Measurements from ENCODE around the gene DIPK1A.

DIPK1A gene

DNA sequence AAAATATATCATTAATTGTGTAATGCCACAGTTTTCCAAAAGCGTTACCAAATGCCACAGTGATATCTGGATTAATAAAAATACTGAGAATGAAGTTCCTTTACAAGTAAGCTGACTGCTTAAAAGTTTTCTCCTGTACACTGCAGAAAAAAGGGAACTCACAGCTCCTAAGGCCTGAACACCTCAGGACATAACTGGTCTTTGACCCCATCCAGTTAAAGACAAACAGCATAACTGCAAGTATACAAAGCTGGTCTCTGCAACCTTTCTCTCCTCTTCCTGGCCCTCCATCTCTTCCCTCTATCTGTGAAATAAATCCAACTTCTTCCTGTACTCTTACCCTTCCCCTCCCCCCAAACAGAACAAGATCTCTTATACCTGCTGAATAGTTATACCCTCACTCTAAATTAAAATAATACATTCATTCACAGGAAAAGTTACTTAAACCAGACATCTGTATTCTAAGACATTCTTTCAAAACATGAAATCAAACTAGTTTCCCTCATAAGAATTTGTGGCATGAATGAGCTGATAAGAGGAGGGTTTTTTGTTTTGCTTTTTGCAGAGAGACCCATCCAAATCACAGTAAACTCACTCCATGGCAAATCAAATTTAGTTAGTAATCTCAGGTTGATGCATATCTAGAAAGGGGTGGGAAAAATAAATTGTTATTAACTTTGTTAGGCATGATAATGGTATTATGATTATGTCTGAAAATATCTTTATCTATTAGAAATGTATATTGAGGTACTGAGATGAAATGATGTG, 2.9 kb downstream of the DIPK1A start:
- DNase-seq = no peak
- Histone ChIP-seq H3K27me3 (ENCODE audit: insufficient read depth, low read length, poor library complexity) (no peaks in the 10 kb centered on the region), H3K79me2 (ENCODE audit: insufficient read depth, low read length) (peaks cover 85% of the 10 kb centered on the region), H3K4me3 (ENCODE audit: low read depth in 1 of 2, low read length in 2 of 2) (no peak overlapping the region), H3K4me2 (ENCODE audit: insufficient read depth, low read length) (peak overlapping the region; percentile 10; the same call in 1 of the 2 replicates), H3K9me3 (ENCODE audit: insufficient read depth, low read length, severe bottlenecking) (no peaks in the 10 kb centered on the region), H3K9ac (ENCODE audit: low read depth, low read length) (no peak overlapping the region), H3K4me1 (ENCODE audit: insufficient read depth, low read length) (peaks cover 78% of the 10 kb centered on the region), H3K36me3 (ENCODE audit: insufficient read depth, low read length) (no peaks in the 10 kb centered on the region; the same call in 1 of the 2 replicates), H4K20me1 (ENCODE audit: insufficient read depth, low read length) (no peaks in the 10 kb centered on the region), H3K27ac (ENCODE audit: low read length) (no peak overlapping the region), H2AFZ (ENCODE audit: low read depth, low read length) (no peak overlapping the region)
- ATAC-seq (ENCODE audit: insufficient read depth, low read depth) = no peak
- TF ChIP-seq, protein P1, sequence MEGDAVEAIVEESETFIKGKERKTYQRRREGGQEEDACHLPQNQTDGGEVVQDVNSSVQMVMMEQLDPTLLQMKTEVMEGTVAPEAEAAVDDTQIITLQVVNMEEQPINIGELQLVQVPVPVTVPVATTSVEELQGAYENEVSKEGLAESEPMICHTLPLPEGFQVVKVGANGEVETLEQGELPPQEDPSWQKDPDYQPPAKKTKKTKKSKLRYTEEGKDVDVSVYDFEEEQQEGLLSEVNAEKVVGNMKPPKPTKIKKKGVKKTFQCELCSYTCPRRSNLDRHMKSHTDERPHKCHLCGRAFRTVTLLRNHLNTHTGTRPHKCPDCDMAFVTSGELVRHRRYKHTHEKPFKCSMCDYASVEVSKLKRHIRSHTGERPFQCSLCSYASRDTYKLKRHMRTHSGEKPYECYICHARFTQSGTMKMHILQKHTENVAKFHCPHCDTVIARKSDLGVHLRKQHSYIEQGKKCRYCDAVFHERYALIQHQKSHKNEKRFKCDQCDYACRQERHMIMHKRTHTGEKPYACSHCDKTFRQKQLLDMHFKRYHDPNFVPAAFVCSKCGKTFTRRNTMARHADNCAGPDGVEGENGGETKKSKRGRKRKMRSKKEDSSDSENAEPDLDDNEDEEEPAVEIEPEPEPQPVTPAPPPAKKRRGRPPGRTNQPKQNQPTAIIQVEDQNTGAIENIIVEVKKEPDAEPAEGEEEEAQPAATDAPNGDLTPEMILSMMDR (IDR thresholded peaks at IDR 0.05; ENCODE audit: borderline replicate concordance, extremely low read depth, low read length, poor library complexity, severe bottlenecking) = no peak
- TF ChIP-seq EZH2 (IDR thresholded peaks at IDR 0.05; ENCODE audit: borderline replicate concordance, low read depth, low read length, severe bottlenecking) = no peak

DNA sequence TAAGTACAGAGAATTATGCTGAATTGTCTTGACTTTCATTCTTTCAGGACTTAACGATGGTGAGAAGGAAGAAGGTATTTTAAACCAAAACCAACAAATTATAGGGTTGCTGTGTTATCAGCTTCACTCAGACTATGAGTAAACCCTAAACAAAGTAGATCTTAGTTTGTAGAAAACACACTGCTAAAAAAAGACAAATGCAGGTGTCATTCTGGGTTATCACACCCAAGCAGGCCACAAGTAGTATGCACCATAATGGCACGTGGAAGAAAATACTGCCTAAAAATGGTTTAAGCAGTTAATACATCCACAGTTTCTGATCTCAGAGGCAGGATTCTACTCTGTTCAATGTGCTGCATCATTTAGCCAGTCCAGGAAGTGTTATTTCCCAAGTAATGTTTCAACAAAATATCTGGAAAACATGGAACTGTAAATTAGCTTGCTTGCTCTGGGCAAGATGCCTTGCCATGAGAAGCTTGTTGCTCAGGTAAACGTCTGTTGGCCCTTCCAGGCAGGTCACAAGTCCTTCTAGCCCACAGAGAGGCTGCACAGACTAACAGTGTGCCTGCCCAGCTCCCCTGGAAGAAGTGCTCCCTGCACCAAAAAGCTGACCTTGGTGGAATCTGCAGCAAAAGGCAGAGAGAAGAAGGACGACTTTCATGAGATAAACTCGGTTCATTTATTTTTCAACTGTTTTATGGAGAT, 4.1 kb downstream of the DIPK1A start:
- Histone ChIP-seq H3K79me2 (ENCODE audit: insufficient read depth, low read length) (peaks cover 95% of the 10 kb centered on the region), H2AFZ (ENCODE audit: low read depth, low read length) (no peak overlapping the region), H3K4me3 (ENCODE audit: low read depth in 1 of 2, low read length in 2 of 2) (no peak overlapping the region), H3K9ac (ENCODE audit: low read depth, low read length) (0 out of 2 replicates have a peak overlapping the region, but pooled peaks have one; percentile 4), H3K36me3 (ENCODE audit: insufficient read depth, low read length) (no peaks in the 10 kb centered on the region; the same call in 1 of the 2 replicates), H3K4me1 (ENCODE audit: insufficient read depth, low read length) (peaks cover 78% of the 10 kb centered on the region), H4K20me1 (ENCODE audit: insufficient read depth, low read length) (no peaks in the 10 kb centered on the region), H3K27me3 (ENCODE audit: insufficient read depth, low read length, poor library complexity) (no peaks in the 10 kb centered on the region), H3K27ac (ENCODE audit: low read length) (peak overlapping the region; percentile 51), H3K4me2 (ENCODE audit: insufficient read depth, low read length) (peak overlapping the region; percentile 14), H3K9me3 (ENCODE audit: insufficient read depth, low read length, severe bottlenecking) (no peaks in the 10 kb centered on the region)
- TF ChIP-seq, protein P1 (IDR thresholded peaks at IDR 0.05; ENCODE audit: borderline replicate concordance, extremely low read depth, low read length, poor library complexity, severe bottlenecking) = no peak
- TF ChIP-seq EZH2 (IDR thresholded peaks at IDR 0.05; ENCODE audit: borderline replicate concordance, low read depth, low read length, severe bottlenecking) = no peak
- DNase-seq = no peak
- no peak for ATAC-seq (ENCODE audit: insufficient read depth, low read depth)

DNA sequence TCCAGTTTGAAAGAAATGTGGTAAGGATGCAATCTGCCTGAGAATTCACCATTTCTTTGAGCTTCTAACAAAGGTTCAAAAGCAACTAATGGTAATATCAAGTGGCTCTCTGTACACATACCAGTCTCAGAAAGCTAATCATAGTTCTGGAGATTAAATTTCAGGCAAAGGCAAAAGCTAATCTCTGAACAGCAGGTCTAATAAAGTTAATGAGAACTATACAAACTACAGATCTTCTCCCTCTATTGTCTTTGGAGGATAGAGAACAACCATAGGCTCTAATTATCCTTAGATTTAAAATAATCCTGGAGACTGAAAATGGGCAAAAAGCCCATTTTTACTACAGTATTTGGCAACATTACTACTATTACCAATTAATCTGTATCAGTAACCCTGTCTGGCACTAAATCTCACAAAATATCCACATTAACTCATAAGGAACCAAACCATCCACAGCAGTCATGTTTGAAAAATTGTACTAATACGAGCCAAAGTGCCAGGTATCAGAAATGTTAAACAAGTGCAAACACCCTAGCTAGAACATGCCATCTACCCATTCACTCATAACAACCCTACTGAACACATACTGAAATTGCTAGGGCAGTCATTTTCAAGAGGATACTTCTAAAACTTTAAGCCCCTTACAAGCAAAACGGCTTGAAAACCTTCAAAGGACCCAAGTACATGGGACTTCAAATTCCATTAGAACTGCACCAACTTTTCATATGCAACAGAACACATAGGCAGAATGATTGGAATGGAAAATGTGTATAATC, 4.8 kb downstream of the DIPK1A start:
- no peak overlapping the region for H3K4me3 ChIP-seq (ENCODE audit: low read depth in 1 of 2, low read length in 2 of 2)

More for the DNA sequence above, 4.8 kb downstream of the DIPK1A start:
- Histone ChIP-seq H3K4me1 (ENCODE audit: insufficient read depth, low read length) (peaks cover 80% of the 10 kb centered on the region), H3K9ac (ENCODE audit: low read depth, low read length) (0 out of 2 replicates have a peak overlapping the region, but pooled peaks have one; percentile 4), H3K36me3 (ENCODE audit: insufficient read depth, low read length) (no peaks in the 10 kb centered on the region; the same call in 1 of the 2 replicates), H3K79me2 (ENCODE audit: insufficient read depth, low read length) (peaks cover 95% of the 10 kb centered on the region), H3K27ac (ENCODE audit: low read length) (peak overlapping the region; percentile 51), H3K9me3 (ENCODE audit: insufficient read depth, low read length, severe bottlenecking) (no peaks in the 10 kb centered on the region), H2AFZ (ENCODE audit: low read depth, low read length) (no peak overlapping the region), H3K27me3 (ENCODE audit: insufficient read depth, low read length, poor library complexity) (no peaks in the 10 kb centered on the region), H3K4me2 (ENCODE audit: insufficient read depth, low read length) (no peak overlapping the region), H4K20me1 (ENCODE audit: insufficient read depth, low read length) (no peaks in the 10 kb centered on the region)
- no peak for ATAC-seq (ENCODE audit: insufficient read depth, low read depth)
- TF ChIP-seq, protein P1 (IDR thresholded peaks at IDR 0.05; ENCODE audit: borderline replicate concordance, extremely low read depth, low read length, poor library complexity, severe bottlenecking) = no peak
- no peak for TF ChIP-seq EZH2 (IDR thresholded peaks at IDR 0.05; ENCODE audit: borderline replicate concordance, low read depth, low read length, severe bottlenecking)
- no peak for DNase-seq

Measured in DND-41 (cell line).